Central memory CD8-positive, alpha-beta T cell (primary cell): Measurements from ENCODE around the gene SERP1.

ENCODE experiments used
- ATAC-seq: fragments of 150-1000 bp; cut with Tn5 transposase; replicated peaks from 2 replicates; pipeline ENCODE4 v1.10.0; 2022; ENCODE audit warnings: mild to moderate bottlenecking, moderate FRiP score, moderate number of reproducible peaks; ENCODE audit not compliant: poor library complexity, severe bottlenecking; ENCODE audit errors: extremely low read depth
- DNase-seq, 2 donors: peaks; one replicate each; pipeline ENCODE4 v3.0.0; 2021; ENCODE audit warnings: low spot score in 2 of 2
- H3K27ac Mint-ChIP-seq: one replicate; pipeline ENCODE4 v1.8.0; 2022; ENCODE audit warnings: low read depth, mild to moderate bottlenecking, moderate library complexity, mixed read lengths
- H3K27me3 Mint-ChIP-seq: one replicate; pipeline ENCODE4 v1.8.0; 2022; ENCODE audit warnings: mixed read lengths
- H3K36me3 Mint-ChIP-seq: one replicate; pipeline ENCODE4 v1.8.0; 2022; ENCODE audit warnings: mild to moderate bottlenecking, moderate library complexity, mixed read lengths; ENCODE audit not compliant: insufficient read depth
- H3K4me1 Mint-ChIP-seq: one replicate; pipeline ENCODE4 v1.8.0; 2022; ENCODE audit warnings: mixed read lengths
- H3K4me3 Mint-ChIP-seq: one replicate; pipeline ENCODE4 v1.8.0; 2022; ENCODE audit warnings: mild to moderate bottlenecking, moderate library complexity, mixed read lengths
- H3K9me3 Mint-ChIP-seq: one replicate; pipeline ENCODE4 v1.8.0; 2022; ENCODE audit warnings: mixed read lengths

SERP1 gene

DNA sequence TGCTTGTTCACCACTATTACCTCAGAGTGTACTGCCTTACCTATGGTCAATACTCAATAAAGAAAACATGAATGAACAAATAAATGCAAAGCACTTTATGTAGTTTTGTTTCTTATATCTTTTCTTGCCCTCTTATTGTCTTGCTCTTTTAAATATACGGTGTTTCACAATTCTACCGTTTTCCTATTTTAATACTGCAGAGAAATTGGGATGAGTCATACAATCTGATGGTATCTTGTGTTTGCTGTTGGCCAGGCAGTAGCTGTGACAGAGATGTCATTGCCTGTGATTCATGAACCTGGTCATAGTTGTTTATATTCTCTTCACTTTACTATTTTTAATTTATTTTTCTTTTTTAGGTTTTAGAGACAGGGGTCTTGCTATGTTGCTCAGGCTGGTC is 48.3 kb downstream of the SERP1 start:
- DNase-seq (no peak), ATAC-seq (no peak)
- H3K36me3 Mint-ChIP-seq: peaks cover 2% of the 10 kb centered on the region
- no peaks in the 10 kb centered on the region for H3K27me3 Mint-ChIP-seq
- H3K4me1 Mint-ChIP-seq: no peaks in the 10 kb centered on the region
- H3K27ac Mint-ChIP-seq: no peak overlapping the region
- H3K4me3 Mint-ChIP-seq: no peak overlapping the region
- no peaks in the 10 kb centered on the region for H3K9me3 Mint-ChIP-seq

DNA sequence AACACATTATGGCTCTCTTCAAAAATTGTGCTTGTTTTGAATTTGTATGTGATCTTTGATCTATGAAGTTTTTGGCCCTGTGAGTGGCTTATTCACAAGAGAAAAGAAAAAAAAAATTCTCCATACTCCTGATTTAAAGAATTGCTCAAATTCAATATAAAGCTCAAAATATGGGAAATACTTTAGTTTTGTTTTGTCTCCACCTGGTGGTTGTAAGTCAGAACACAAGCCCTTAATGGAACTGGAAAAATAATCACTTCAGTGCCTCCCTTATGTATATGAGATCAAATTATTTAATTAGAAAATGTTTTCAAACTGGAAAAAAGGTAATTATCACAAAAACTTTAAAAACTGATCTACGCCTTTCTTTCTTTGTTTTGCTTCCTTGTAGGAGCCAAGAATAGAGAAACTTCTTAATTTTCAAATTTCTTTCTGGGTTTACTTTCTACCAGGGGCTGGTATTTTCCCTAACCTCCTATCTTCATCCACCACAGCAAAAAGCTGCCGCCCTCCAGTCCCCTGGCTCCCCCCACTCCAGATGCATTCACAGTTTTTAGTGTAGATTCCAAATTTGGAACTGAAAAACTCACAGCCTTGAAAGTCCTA is 50.6 kb downstream of the SERP1 start:
- DNase-seq (no peak), ATAC-seq (no peak)
- Mint-ChIP-seq H3K9me3 (no peaks in the 10 kb centered on the region), H3K36me3 (peaks cover 4% of the 10 kb centered on the region), H3K4me3 (no peak overlapping the region), H3K27ac (no peak overlapping the region), H3K27me3 (no peaks in the 10 kb centered on the region), H3K4me1 (no peaks in the 10 kb centered on the region)

DNA sequence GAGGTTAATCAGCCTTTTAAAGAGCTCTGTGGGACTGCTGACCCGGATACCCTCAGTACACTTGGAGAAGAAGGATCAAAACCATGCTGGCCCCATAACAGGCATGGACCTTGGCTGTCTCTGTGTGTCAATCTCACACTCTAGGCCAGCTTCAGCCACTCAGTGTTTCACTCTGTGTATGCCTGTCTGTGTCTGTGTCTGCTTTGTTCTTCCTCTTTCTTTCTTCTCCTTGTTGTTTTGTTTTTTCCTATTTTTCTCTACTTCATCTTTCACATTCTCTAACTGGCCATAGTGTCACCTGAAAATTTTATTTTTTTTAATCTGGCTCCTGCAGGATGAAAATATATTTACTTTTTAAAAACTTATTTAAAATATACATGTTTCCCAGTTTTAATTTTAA is 51.1 kb downstream of the SERP1 start:
- no peaks in the 10 kb centered on the region for H3K27me3 Mint-ChIP-seq
- no peak overlapping the region for H3K4me3 Mint-ChIP-seq
- H3K36me3 Mint-ChIP-seq: peaks cover 4% of the 10 kb centered on the region
- ATAC-seq: no peak
- H3K9me3 Mint-ChIP-seq: no peaks in the 10 kb centered on the region
- H3K4me1 Mint-ChIP-seq: no peaks in the 10 kb centered on the region
- no peak for DNase-seq
- no peak overlapping the region for H3K27ac Mint-ChIP-seq

DNA sequence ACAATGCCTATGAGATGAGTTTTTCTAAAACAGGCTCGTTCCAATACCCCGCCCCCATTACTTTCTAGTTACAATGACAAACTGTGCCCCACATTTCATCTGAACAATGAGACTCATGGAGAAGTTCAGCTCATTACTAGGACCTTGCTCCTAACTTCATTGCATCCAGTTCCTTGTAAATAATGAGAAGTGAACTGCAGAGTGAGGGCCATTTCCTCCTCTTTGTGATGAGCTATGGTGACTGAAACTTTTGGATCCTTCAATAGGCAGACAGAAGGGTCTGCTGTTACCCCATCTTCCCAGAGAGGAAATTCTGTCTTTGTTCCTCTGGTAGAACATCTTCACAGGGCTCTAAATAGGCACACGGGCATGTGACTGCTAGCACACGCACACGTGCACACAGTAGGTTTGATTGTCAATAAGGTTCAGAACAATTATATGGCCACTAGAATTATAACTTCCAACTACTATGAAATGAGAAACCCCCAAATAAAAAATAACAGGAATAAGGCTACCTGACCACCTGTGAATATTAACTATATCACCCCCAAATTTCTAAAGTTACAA is 51.8 kb downstream of the SERP1 start:
- H3K9me3 Mint-ChIP-seq: no peaks in the 10 kb centered on the region
- no peak overlapping the region for H3K4me3 Mint-ChIP-seq
- H3K4me1 Mint-ChIP-seq: no peaks in the 10 kb centered on the region
- DNase-seq: no peak
- ATAC-seq: no peak
- H3K27me3 Mint-ChIP-seq: no peaks in the 10 kb centered on the region
- no peak overlapping the region for H3K27ac Mint-ChIP-seq
- peaks cover 4% of the 10 kb centered on the region for H3K36me3 Mint-ChIP-seq
